ENCODE data around the gene PUM2.

Gene PUM2

DNA sequence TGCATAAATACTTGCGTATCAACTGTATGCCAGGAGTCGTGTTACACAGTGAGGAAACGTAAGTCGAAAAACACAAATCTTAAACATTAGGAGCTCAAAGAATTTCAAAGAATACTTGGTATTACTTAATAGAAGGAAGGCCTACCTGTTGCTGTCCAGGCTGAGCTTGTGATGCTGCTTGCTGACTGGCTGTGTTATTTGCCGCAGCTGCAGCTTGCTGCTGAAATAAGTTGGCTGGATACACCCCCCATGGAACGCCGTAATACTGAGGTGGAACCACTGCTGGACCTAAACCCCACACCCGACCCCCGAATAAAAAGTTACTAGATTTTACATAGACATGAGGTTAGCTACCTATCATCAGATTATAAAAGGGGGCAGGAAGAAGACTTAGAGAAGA, 56.4 kb downstream of the PUM2 start:
- no peak overlapping the region for H2AFZ ChIP-seq (ENCODE audit: low read depth, low read length)
- no peak overlapping the region for H3K9ac ChIP-seq (ENCODE audit: low read length)
- H3K27ac ChIP-seq (ENCODE audit: low read length), result no peak overlapping the region
- H4K20me1 ChIP-seq (ENCODE audit: insufficient read depth, low read length), result peaks cover 11% of the 10 kb centered on the region; the same call in 1 of the 2 replicates
- H3K27me3 ChIP-seq (ENCODE audit: low read depth, low read length), result no peaks in the 10 kb centered on the region
- H3K36me3 ChIP-seq (replicated peaks; ENCODE audit: low read depth, low read length), result peaks cover 56% of the 10 kb centered on the region
- H3K9me3 ChIP-seq (ENCODE audit: insufficient read depth, low read length), result no peaks in the 10 kb centered on the region
- peaks cover 48% of the 10 kb centered on the region for H3K79me2 ChIP-seq (ENCODE audit: low read length)
- no peaks in the 10 kb centered on the region for H3K4me1 ChIP-seq (ENCODE audit: low read length)
- no peak for TF ChIP-seq EZH2phosphoT487 (IDR thresholded peaks at IDR 0.05; ENCODE audit: low read depth)
- no peak overlapping the region for H3K4me3 ChIP-seq (ENCODE audit: low read length)
- no peak overlapping the region for H3K4me2 ChIP-seq (ENCODE audit: low read length)

GRCh38 chr2:20292984-20293383, 57.7 kb downstream of the PUM2 start:
- Histone ChIP-seq H3K4me3 (ENCODE audit: low read length) (no peak overlapping the region), H2AFZ (ENCODE audit: low read depth, low read length) (no peak overlapping the region), H3K27ac (ENCODE audit: low read length) (no peak overlapping the region), H3K27me3 (ENCODE audit: low read depth, low read length) (no peaks in the 10 kb centered on the region), H3K4me1 (ENCODE audit: low read length) (no peaks in the 10 kb centered on the region), H3K9ac (ENCODE audit: low read length) (no peak overlapping the region), H3K79me2 (ENCODE audit: low read length) (peaks cover 46% of the 10 kb centered on the region), H3K4me2 (ENCODE audit: low read length) (no peak overlapping the region), H3K36me3 (replicated peaks; ENCODE audit: low read depth, low read length) (peaks cover 60% of the 10 kb centered on the region), H4K20me1 (ENCODE audit: insufficient read depth, low read length) (peaks cover 15% of the 10 kb centered on the region; the same call in 1 of the 2 replicates), H3K9me3 (ENCODE audit: insufficient read depth, low read length) (no peaks in the 10 kb centered on the region)
- TF ChIP-seq EZH2phosphoT487 (IDR thresholded peaks at IDR 0.05; ENCODE audit: low read depth), result no peak
- TF ChIP-seq, protein P1, sequence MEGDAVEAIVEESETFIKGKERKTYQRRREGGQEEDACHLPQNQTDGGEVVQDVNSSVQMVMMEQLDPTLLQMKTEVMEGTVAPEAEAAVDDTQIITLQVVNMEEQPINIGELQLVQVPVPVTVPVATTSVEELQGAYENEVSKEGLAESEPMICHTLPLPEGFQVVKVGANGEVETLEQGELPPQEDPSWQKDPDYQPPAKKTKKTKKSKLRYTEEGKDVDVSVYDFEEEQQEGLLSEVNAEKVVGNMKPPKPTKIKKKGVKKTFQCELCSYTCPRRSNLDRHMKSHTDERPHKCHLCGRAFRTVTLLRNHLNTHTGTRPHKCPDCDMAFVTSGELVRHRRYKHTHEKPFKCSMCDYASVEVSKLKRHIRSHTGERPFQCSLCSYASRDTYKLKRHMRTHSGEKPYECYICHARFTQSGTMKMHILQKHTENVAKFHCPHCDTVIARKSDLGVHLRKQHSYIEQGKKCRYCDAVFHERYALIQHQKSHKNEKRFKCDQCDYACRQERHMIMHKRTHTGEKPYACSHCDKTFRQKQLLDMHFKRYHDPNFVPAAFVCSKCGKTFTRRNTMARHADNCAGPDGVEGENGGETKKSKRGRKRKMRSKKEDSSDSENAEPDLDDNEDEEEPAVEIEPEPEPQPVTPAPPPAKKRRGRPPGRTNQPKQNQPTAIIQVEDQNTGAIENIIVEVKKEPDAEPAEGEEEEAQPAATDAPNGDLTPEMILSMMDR (IDR thresholded peaks at IDR 0.05; ENCODE audit: low read depth, low read length), result no peak

GRCh38 chr2:20291846-20292408, 58.7 kb downstream of the PUM2 start:
- H3K27me3 ChIP-seq (ENCODE audit: low read depth, low read length), result no peaks in the 10 kb centered on the region
- no peak overlapping the region for H2AFZ ChIP-seq (ENCODE audit: low read depth, low read length)
- peaks cover 20% of the 10 kb centered on the region; the same call in 1 of the 2 replicates for H4K20me1 ChIP-seq (ENCODE audit: insufficient read depth, low read length)
- peaks cover 60% of the 10 kb centered on the region for H3K36me3 ChIP-seq (replicated peaks; ENCODE audit: low read depth, low read length)
- H3K9me3 ChIP-seq (ENCODE audit: insufficient read depth, low read length), result no peaks in the 10 kb centered on the region
- no peak overlapping the region for H3K27ac ChIP-seq (ENCODE audit: low read length)
- no peak for TF ChIP-seq EZH2phosphoT487 (IDR thresholded peaks at IDR 0.05; ENCODE audit: low read depth)
- TF ChIP-seq, protein P1 (IDR thresholded peaks at IDR 0.05; ENCODE audit: low read depth, low read length), result no peak
- H3K4me2 ChIP-seq (ENCODE audit: low read length), result no peak overlapping the region
- H3K4me3 ChIP-seq (ENCODE audit: low read length), result no peak overlapping the region
- no peak overlapping the region for H3K9ac ChIP-seq (ENCODE audit: low read length)
- no peaks in the 10 kb centered on the region for H3K4me1 ChIP-seq (ENCODE audit: low read length)
- peaks cover 50% of the 10 kb centered on the region for H3K79me2 ChIP-seq (ENCODE audit: low read length)

DNA sequence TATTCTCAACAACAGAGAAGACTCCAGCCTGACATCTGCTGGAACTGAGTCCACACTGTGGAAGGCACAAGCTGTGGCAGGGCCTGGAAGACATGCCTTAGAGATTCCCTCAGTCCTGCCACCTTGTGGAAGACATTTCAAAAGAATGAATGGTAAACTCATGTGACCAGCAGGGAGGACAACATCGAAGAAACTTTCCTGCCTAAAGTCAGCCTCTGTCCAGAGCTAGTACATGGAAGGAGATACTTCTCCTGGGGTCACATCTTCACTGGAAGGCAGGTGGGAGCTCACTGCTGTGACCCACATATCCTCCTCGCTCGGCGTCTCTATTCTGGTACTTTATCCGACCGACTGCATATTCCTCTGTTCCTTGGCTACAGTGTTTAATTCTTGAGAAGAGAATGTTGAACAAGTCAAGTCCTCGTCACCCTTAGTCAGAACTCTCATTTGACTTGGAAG, 59.5 kb downstream of the PUM2 start:
- H3K9ac ChIP-seq (ENCODE audit: low read length), result no peak overlapping the region
- H3K27ac ChIP-seq (ENCODE audit: low read length), result no peak overlapping the region
- H3K4me1 ChIP-seq (ENCODE audit: low read length), result no peaks in the 10 kb centered on the region
- TF ChIP-seq EZH2phosphoT487 (IDR thresholded peaks at IDR 0.05; ENCODE audit: low read depth), result no peak
- TF ChIP-seq, protein P1 (IDR thresholded peaks at IDR 0.05; ENCODE audit: low read depth, low read length), result peak; percentile 37; the same call in 1 of the 2 replicates
- H4K20me1 ChIP-seq (ENCODE audit: insufficient read depth, low read length), result peaks cover 20% of the 10 kb centered on the region; the same call in 1 of the 2 replicates
- no peaks in the 10 kb centered on the region for H3K9me3 ChIP-seq (ENCODE audit: insufficient read depth, low read length)
- H3K36me3 ChIP-seq (replicated peaks; ENCODE audit: low read depth, low read length), result peaks cover 61% of the 10 kb centered on the region
- no peaks in the 10 kb centered on the region for H3K27me3 ChIP-seq (ENCODE audit: low read depth, low read length)
- no peak overlapping the region for H2AFZ ChIP-seq (ENCODE audit: low read depth, low read length)
- no peak overlapping the region for H3K4me2 ChIP-seq (ENCODE audit: low read length)
- no peak overlapping the region for H3K4me3 ChIP-seq (ENCODE audit: low read length)
- H3K79me2 ChIP-seq (ENCODE audit: low read length), result peaks cover 53% of the 10 kb centered on the region

All from OCI-LY3 (cell line).